ENCODE data around the gene GDF15.
"Not testable (repeated sequence)": the region's sequence is repeated elsewhere in the genome, so short reads cannot be mapped to it uniquely, and the experiment has no call there.

GDF15 gene

DNA sequence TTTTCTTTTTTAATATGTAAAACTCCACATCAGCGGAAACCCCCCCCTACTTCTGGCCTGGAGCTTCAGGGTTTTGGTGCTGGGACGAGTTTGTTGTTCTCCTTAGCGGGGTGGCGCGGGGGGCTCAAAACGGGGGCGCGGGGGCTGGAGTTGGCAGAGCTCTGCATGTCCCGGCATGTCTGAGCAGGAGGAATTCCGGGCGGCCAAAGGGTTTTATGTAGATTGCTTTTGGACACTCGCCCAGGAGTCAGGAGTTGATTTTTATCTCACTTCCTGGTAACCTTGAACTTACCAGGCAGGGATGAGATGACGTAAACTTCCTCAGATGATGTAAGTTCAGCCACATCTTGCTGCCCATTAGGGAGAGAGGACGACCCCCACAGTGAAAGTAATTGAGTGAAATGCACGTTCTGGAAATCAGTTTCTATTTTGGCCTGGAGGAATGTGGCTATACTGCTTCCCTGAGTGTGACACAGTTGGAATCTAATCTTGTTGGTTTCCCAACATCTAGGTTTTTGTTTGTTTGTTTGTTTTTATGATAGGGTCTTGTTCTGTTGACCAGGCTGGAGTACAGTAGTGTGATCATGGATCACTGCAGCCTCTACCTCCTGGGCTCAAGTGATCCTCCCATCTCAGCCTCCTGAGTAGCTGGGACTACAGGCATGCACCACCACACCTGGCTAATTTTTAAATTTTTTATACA is 21.0 kb upstream of the GDF15 start:
- peak; percentile 7 for DNase-seq

DNA sequence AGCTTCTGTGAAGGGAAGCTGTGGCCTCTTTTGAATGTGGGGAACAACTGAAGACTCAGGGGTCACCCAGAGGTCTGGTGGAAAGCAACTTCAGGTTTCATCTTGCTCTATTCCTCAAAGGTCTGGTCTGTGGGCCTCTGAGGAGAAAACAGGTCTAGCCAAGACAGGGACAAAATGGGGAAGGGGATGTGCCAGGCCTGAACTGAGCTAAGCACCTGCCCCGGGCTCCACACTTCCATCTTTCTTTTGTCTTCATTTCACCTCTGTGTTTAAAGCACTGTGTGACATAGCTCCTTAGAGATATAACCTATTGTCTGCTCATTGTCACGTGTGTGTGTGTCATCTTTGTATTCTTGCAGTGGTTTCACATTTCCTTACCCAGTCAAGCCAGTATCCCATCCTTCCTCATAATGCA is 19.9 kb upstream of the GDF15 start:
- no peak for DNase-seq

DNA sequence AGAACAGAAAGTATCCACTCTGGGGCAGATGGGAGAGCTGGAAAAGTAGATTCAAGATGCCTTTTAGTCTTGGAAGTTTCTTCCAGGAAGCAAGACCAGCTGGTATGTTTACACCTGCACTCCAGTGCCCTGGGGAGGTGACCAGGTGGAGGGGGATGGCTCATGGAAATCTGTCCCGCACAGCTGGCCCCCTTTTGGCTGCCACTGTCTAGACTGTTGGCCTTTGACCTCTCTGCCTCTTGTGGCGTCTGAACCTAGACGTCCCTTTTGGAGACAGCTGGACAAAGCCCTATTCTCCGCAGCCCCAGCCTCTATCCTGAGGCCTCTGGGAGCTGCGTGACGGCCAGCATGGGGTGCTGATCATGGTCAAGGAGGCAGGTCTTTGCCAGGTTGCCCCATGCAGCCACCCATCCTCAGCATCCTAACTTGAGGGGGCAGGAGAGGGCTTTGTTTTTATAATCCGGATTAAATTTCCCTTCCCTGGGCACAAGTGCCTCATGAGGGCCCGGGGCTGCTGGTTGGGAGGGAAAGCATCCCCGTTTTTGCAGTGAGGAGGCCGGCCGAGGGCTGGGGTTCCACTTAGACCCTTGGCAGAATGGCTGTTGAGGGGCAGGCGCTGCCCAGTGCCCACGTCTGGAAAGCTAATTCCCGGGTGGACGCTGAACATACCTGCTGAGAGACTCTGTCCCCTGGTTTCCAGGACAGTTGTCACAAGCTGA is 17.3 kb upstream of the GDF15 start:
- DNase-seq = no peak

DNA sequence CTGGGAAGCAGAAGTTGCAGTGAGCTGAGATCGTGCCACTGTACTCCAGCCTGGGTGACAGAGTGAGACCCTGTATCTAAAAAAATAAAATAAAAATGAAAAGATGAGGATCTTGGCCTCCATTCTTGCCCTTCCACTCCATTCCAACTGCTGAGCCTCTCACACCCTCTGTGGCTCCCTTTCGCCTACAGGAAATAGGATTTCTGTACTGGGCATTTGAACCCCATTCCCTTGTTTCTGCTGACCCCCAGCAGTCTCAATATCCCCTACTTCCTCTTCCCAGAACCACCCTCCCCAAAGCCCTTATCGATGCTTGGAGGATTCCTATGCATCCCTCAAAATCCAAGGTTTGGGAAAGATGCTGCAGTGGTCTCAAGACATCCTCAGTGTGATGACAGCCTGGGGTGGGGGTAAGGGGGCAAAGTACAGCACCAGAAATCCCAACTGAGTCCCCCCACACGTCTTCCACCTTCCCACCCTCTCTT is 12.5 kb upstream of the GDF15 start:
- DNase-seq = no peak

DNA sequence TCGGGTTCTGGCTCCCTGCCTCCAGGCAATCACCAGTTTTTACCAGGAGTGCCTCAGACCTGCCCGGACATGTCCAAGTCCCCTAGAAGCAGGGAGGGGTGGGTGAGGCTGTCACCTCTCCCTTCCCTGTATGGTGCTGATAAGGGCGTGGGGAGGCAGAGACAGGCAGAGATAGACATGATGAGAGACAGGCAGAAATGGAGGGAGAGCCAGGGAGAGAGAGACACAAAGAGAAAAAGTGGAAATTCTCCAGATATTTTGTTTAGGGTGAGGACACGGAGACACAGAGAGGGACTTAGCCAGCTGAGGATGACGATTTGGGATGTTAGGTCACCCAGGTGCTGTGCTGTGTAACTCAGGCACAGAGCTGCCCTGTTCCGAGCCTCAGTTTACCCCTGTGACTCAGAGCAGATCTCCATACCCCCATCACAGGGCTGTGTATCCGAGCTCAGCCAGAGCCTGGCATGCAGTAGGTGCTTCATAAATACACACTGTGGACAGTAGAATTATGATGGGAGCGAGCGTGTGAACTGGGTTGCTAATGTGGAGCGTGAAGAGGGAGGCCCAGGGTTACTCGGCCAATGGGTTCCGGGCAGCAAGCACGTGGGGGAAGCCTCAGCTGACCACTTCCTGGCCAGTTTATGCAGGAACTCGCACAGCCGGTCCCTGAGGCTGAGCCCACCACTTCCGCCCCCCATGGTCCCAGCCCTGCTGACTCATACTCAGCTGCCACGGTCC is 11.9 kb upstream of the GDF15 start:
- peak; percentile 34 for DNase-seq

DNA sequence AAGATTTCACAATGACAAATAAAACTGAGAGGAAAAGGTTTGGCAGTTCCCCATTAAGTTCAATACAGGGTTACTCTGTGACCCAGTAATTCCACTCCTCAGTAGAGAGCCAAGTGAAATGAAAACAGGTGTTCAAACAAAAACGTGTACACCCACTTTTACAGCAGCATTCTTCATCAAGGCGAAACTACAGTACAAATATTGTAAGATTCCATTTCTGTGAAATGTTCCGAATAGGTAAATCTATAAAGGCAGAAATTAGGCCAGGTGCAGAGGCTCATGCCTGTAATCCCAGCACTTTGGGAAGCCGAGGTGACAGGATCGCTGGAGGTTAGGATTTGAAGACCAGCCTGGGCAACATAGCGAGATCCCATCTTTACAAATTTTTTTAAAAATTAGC is 8.9 kb upstream of the GDF15 start:
- DNase-seq = no peak

DNA sequence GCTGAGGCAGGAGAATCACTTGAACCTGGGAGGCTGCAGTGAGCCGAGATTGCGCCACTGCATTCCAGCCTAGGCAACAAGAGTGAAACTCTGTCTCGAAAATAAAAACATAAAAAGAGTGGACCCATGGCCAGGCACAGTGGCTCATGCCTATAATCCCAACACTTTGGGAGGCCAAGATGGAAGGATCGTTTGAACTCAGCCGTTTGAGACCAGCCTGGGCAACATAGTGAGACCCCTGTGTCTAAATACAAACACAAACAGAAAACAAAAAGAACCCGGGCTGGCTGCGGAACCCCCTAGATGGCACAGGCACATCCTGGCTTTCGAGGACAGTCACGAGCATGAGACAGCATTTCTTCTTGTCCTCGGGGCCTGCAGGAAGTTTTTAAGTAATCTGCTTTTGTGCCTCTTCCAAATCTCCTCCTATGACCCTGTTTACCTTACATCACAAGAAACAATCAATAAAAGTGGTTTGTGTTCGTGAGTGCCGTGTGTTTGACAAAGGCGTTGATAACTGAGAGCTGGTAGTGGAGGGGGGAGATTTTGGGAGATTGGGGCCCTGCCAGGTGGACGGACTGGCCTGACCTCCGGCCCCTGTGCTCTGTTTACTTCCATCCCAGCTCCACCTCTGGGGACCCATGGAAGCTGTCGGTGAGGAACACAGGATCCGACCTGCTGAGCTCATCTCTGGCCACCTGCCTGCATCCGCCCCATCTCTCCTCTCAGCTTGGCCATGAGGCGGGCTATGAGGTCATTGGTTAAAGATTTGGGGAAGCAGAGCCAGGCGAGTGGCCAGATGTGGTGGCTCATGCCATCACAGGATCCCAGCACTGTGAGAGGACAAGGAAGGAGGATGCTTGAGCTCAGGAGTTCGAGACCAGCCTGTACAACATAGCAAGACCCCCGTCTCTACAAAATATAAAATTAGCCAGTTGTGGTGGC is 5.9 kb upstream of the GDF15 start:
- no peak for DNase-seq

DNA sequence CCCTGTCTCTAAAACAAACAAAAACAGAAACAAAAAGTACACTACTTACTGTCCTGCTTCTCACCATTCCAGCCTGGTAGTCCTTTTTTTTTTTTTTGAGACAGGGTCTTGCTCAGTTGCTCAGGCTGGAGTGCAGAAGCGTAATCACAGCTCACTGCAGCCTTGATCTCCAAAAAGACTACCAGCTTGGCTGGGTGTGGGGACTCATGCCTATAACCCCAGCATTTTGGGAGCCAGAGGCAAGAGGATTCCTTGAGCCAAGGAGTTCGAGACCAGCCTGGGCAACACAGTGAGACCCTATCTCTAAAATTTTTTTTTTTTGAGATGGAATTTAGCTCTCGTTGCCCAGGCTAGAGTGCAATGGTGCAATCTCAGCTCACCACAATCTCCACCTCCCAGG is 5.1 kb upstream of the GDF15 start:
- DNase-seq = no peak

DNA sequence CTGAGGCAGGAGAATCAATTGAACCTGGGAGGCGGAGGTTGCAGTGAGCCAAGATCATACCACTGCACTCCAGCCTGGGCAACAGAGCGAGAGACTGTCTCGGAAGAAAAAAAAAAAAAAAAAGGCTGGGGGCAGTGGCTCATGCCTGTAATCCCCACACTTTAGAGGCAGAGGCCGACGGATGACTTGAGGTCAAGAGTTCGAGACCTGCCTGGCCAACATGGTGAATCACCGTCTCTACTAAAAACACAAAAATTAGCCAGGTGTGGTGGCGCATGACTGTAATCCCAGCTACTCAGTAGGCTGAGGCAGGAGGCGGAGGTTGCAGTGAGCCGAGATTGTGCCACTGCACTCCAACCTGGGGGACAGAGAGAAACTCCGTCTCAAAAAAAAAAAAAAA is 2.3 kb upstream of the GDF15 start:
- not testable (repeated sequence) for DNase-seq

DNA sequence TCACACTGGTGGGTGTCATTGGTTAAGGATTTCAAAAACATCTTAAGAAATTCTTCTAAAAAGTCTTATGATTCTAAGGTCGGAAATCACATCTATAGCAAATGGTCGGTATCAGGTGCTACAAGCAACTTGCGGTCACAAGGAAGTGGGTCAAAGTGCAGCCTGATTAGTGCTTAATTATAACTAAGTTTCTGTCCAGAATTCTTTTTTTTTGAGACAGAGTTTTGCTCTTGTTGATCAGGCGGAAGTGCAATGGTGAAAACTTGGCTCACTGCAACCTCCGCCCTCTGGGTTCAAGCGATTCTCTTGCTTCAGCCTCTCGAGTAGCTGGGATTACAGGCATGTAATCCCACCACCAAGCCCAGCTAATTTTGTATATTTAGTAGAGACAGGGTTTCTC is 1.2 kb upstream of the GDF15 start:
- DNase-seq = no peak

DNA sequence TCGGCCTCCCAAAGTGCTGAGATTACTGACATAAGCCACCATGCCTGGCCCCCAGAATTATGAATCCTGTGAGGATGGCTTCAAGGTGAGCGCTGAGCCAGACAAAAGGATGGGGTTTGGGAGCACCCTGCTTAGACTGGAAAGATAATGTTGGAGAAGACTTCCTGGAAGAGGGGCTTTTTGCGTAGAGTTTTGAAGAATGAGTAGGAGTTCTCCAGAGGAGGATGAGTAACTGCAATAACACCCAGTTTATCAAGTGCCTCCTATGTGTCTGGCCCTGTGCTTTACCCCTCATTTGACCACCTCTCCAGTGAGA is 641 bp upstream of the GDF15 start:
- no peak for DNase-seq

DNA sequence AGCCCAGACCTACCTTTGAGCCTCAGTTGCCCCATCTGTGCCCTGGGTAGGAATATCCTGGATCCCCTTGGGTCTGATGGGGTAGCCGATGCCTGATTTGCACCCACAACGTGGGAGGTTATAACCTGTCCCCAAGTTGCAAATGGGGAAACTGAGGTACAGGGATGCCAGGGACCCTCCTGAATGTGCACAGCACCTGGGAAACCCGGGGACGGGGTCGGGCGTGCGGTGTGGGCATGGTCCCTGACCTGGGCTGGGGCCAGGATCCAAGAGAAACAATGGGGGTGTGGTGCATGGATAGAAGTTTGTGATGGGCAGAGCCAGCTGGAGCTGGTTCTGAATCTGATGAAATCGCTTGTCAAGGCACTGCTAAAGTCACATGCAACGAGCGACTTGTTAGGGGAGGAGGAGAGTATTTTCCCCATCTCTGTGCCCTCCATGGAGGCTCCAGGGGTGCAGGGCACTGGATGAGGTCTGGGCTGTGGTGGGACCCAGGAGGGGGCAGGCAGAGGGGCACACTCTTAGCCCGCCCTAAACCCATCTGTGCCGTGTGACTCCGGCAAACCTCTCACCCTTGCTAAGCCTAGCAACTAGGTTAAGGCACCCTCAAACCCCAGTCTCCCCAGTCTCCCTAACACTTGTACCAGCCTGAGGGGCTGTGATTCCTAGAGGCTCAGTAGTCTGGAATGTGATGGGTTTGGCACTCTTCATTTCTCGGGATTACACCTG is 749 bp downstream of the GDF15 start:
- DNase-seq = no peak

DNA sequence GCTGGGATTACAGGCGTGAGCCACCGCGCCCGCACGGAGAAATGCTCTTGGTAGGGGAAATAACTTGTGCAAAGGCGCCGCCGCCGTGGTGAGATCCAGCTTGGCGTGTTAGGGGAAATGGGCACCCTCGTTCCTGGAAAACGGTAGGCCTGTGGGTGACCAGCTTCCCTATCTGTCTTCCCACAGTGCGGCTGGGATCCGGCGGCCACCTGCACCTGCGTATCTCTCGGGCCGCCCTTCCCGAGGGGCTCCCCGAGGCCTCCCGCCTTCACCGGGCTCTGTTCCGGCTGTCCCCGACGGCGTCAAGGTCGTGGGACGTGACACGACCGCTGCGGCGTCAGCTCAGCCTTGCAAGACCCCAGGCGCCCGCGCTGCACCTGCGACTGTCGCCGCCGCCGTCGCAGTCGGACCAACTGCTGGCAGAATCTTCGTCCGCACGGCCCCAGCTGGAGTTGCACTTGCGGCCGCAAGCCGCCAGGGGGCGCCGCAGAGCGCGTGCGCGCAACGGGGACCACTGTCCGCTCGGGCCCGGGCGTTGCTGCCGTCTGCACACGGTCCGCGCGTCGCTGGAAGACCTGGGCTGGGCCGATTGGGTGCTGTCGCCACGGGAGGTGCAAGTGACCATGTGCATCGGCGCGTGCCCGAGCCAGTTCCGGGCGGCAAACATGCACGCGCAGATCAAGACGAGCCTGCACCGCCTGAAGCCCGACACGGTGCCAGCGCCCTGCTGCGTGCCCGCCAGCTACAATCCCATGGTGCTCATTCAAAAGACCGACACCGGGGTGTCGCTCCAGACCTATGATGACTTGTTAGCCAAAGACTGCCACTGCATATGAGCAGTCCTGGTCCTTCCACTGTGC is 2.4 kb downstream of the GDF15 start:
- DNase-seq = peak; percentile 78

DNA sequence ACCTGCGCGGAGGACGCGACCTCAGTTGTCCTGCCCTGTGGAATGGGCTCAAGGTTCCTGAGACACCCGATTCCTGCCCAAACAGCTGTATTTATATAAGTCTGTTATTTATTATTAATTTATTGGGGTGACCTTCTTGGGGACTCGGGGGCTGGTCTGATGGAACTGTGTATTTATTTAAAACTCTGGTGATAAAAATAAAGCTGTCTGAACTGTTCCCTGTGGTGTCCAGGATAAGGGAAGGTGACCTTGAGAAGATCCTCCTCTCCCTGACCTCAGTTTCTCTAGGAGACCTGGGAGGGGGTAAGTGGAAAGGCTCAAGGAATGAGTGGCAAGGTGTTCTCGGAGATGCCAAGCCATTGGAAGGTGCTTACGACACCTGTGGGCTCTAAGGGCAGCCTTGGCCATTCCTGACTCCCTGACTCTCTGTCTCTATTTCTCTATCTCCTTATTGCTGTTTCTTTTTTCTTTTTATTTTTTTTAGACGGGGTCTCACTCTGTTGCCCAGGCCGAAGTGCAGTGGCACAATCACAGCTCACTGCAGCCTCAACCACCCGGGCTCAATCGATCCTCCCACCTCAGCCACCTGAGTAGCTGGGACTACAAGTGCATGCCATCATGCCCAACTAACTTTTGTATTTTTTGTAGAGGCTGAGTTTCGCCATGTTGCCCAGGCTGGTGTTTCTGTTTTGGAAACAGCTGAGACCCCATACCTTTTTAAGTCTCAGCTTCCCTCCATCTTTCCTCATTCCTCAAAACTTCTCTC is 3.2 kb downstream of the GDF15 start:
- DNase-seq = no peak

DNA sequence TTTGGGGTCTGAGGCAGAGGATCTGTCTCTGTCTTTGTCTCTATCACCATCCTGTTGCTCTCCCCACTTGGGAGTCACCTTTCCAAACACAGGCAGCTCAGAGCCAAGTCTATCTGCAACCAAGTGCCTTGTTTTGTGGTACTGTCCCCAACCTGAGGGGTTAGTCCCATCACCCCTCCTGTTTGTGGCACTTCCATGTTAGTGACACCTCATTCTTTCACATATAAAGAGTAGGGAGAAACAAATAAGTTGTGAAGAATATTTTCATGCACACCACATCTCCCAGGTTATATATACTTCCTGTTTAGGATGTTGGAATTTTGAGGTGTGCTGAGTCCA is 3.7 kb downstream of the GDF15 start:
- no peak for DNase-seq

DNA sequence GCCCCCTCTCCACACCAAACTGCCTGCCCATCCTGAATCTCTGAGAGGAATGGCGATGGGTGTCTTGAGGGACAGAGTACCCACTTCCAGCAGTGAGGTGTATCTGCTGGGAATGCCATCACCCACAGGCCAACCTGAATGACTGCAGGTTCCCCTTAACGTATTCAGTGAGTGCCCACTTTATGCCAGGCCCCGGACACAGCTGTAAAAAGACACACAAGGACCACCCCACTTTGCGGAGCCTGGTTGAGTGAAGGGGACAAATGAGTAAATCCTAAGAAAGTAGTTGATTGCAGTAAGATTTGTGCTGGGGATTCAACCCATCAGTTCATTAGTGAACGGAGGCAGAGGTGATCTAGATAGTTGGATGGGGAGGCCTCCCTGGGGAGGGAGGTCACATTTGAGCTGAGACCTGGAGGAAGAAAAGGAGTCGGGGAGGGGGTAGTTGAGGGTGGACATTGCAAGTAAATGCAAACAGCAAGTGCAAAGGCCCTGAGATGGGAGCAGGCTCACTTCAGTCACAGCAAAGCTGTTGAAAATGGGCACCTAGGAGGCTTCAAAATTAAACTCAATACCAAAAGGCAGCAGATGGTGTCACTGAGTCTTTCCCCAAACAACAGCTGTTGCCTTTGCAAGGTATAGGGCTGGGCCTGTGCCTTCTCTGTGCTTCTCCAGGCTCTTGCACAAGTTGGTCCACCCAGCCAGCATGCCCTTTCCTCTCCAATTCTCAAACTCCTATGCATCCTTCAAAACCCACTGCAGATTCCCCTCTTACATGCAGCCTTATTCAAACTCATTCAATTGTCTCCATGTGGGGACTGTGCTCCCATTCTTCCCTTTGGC is 4.3 kb downstream of the GDF15 start:
- DNase-seq = no peak

DNA sequence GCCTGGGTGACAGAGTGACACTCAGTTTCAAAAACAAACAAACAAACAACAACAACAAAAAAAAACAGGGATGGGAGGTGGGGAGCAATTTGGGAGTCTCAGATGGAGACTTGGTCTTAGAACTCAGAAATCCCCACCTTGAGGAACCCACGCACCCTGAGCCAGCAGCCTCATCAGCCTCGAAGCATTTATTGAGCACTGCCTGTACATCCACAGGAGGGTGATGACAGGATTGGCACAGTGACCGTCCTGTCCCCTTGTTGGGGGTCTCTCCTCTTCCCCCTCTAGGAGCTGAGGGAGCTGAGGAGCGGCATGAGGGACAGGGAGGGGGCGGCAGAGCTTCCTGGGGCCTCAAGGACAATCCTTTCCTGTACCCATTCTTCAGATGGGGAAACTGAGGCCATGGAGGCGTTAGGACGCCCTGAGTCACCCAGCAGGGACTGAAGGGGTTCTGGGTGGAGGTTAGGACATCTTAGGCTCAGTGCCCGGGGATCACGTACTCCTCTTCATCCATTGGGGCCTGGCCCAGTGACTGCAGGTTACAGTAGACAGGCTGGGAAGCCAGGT is 5.6 kb downstream of the GDF15 start:
- no peak for DNase-seq

DNA sequence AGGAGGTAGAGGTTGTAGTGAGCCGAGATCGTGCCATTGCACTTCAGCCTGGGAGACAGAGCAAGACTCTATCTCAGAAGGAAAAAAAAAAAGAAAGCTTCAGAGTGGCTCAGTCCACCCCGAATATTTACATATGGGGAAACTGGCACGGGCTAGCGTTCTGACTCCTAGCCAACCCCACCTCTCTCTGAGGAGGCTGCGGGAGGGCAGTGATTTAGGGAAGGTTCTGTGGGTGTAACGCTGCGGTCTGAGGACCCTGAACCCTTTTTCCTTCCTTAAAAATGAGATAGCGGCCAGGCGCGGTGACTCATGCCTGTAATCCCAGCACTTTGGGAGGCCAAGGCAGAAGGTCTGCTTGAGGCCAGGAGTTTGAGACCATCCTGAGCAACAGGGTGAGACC is 6.5 kb downstream of the GDF15 start:
- DNase-seq = peak; percentile 4

DNA sequence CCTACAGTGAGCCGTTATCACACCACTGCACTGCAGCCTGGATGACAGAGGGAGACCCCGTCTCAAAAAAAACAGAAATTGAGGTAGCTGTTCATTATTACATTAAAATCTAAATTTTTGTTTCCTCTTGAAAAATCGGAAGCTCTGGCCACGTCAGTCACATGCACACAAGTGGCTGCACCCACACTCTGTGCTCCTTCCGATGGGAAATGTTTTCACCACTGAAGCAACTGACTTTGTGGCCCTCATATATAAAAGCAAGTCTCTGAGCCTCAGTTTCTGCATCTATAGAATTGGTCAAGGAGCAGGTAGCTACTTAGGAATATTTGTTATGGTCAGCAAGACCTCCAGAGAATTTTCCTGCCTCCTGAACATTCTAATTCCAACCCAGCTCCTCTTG is 7.0 kb downstream of the GDF15 start:
- no peak for DNase-seq

Data from midbrain (tissue), 1 donor.